K562 (cell line): Measurements from ENCODE around the gene JADE3. TPM values are rescaled to one million over a fixed set of nuclear protein-coding genes. Genes with fewer than 3 reads are reported as not detected.

Experiments used
- ATAC-seq: fragments of 200-7000 bp; cut with Tn5 transposase; 3 replicates; pipeline ENCODE4 v1.9.1; 2020; ENCODE audit warnings: moderate library complexity
- BruUV-seq: library from RNA; stranded (reverse); fragments of 400-500 nt; replicated peaks from 2 replicates; lab custom pipeline; 2021; lab: Mats Ljungman, UMichigan
- CTCF ChIA-PET: fragments of 300-600 bp; formaldehyde crosslinking; extraction: SDS; loops from one replicate; lab custom pipeline; 2021; ENCODE audit warnings: low intra/inter-chr PET ratio; lab: Yijun Ruan, JAX
- POLR2A ChIA-PET: fragments of 300-600, 350-650 bp; sonication (Branson Sonifier 250); formaldehyde crosslinking; extraction: SDS; loops from one replicate; lab custom pipeline; 2021; ENCODE audit warnings: antibody characterized with exemption, inconsistent platforms; lab: Yijun Ruan, JAX
- DNase-seq, 4 experiments: peaks; one replicate each; pipeline versions ENCODE4 v3.0.0 to v3.0.0-alpha.2; 2011 to 2018; ENCODE audit warnings: low spot score in 3 of 4, mixed read lengths in 3 of 4; ENCODE audit errors: extremely low read depth in 1 of 4
- FAIRE-seq: peaks from 2 replicates; lab custom pipeline; 2011; peaks lifted over from hg19 to GRCh38; lab: Jason Lieb, UNC
- H2AFZ ChIP-seq: 2 replicates; pipeline ENCODE4 v1.6.0; 2011; ENCODE audit warnings: low read depth, low read length, control low read depth, inconsistent platforms
- H3K27ac ChIP-seq: fragments of 200-600 bp; 3 replicates; pipeline ENCODE4 v1.8.0; 2011; ENCODE audit warnings: low read depth, mild to moderate bottlenecking, control low read depth, inconsistent platforms, low read length, moderate library complexity, mixed read lengths; ENCODE audit errors: extremely low read depth
- H3K27me3 ChIP-seq, 2 experiments: fragments of 300-600 bp in 1 of 2; 2 replicates in 1 of 2; 3 replicates in 1 of 2; pipeline versions ENCODE4 v1.6.0 to v1.8.0; 2011; ENCODE audit warnings: inconsistent platforms in 2 of 2, low read length in 2 of 2, mild to moderate bottlenecking in 1 of 2, mixed read lengths in 1 of 2, moderate library complexity in 1 of 2; ENCODE audit not compliant: control insufficient read depth in 2 of 2, insufficient read depth in 2 of 2
- H3K36me3 ChIP-seq: fragments of 300-600 bp; 3 replicates; pipeline ENCODE4 v1.8.0; 2011; ENCODE audit warnings: mild to moderate bottlenecking, low read length, inconsistent platforms; ENCODE audit not compliant: control insufficient read depth, insufficient read depth
- H3K4me1 ChIP-seq, 2 experiments: fragments of 200-600 bp in 1 of 2; replicated peaks in 1 of 2; 2 replicates in 1 of 2; 3 replicates in 1 of 2; pipeline versions ENCODE4 v1.5.1 to v1.8.0; 2011; ENCODE audit warnings: inconsistent platforms in 2 of 2, low read length in 2 of 2, mild to moderate bottlenecking in 1 of 2, mixed read lengths in 1 of 2, moderate library complexity in 1 of 2; ENCODE audit not compliant: control insufficient read depth in 2 of 2, insufficient read depth in 2 of 2
- H3K4me2 ChIP-seq: 2 replicates; pipeline ENCODE4 v1.6.1; 2011; ENCODE audit warnings: low read length, control low read depth, inconsistent platforms, mixed read lengths; ENCODE audit not compliant: insufficient read depth
- H3K4me3 ChIP-seq: fragments of 200-600 bp; sonication (generic), shearing (Covaris generic); 2 replicates; pipeline ENCODE4 v1.5.1; 2016; ENCODE audit warnings: control low read depth, inconsistent platforms
- H3K79me2 ChIP-seq: fragments of 200-600 bp; 3 replicates; pipeline ENCODE4 v1.8.0; 2011; ENCODE audit warnings: low read length, inconsistent platforms; ENCODE audit not compliant: control insufficient read depth, insufficient read depth
- H3K9ac ChIP-seq, 2 experiments: 2 replicates each; pipeline versions ENCODE4 v1.6.0 to v1.6.1; 2011; ENCODE audit warnings: low read depth in 2 of 2, low read length in 2 of 2, control low read depth in 1 of 2, inconsistent platforms in 1 of 2, mild to moderate bottlenecking in 1 of 2, mixed read lengths in 1 of 2; ENCODE audit not compliant: insufficient read depth in 1 of 2
- H3K9me1 ChIP-seq: one replicate; pipeline ENCODE4 v1.6.0; 2011; ENCODE audit warnings: inconsistent platforms, mild to moderate bottlenecking, low read length, moderate library complexity; ENCODE audit not compliant: control insufficient read depth, insufficient read depth
- H3K9me3 ChIP-seq: replicated peaks from 2 replicates; pipeline ENCODE4 v1.5.1; 2011; ENCODE audit warnings: low read depth, low read length, inconsistent platforms; ENCODE audit not compliant: control insufficient read depth, insufficient read depth
- H4K20me1 ChIP-seq: replicated peaks from 2 replicates; pipeline ENCODE4 v1.6.1; 2011; ENCODE audit warnings: low read length, inconsistent platforms, mixed read lengths; ENCODE audit not compliant: control insufficient read depth, insufficient read depth
- CBX2 ChIP-seq: fragments of 200-600 bp; sonication (generic); IDR thresholded peaks from one replicate; pipeline ENCODE4 v1.6.1; 2012; ENCODE audit warnings: mild to moderate bottlenecking, low read length, inconsistent platforms; ENCODE audit not compliant: insufficient read depth, poor library complexity, severe bottlenecking
- MAFF ChIP-seq: IDR thresholded peaks from 2 replicates; pipeline ENCODE4 v1.6.1; 2012; ENCODE audit warnings: low read length, improper control_type of control experiment
- XRCC4 ChIP-seq: IDR thresholded peaks from one replicate; pipeline ENCODE4 v1.6.1; 2011; ENCODE audit not compliant: insufficient read depth, insufficient read length; ENCODE audit errors: extremely low read depth
- ZBTB17 ChIP-seq: fragments of 450-650 bp; formaldehyde crosslinking; IDR thresholded peaks from 2 replicates; pipeline ENCODE4 v1.4.0; 2020; ENCODE audit warnings: mild to moderate bottlenecking
- ZNF740 ChIP-seq, 3 experiments: fragments of 200-800 bp in 1 of 3; sonication (Bioruptor generic) in 1 of 3; sonication (generic) in 1 of 3; formaldehyde crosslinking in 1 of 3; IDR thresholded peaks; 2 replicates each; pipeline versions ENCODE4 v1.6.1 to v1.8.0; 2016 to 2022; ENCODE audit warnings: mild to moderate bottlenecking in 2 of 3, missing compliant biosample characterization in 2 of 3, missing genetic modification characterization in 2 of 3, missing genetic modification reagents in 1 of 3
- WGBS: fragments of 100-300 bp; shearing (Covaris generic); methylation state at CpG from one replicate; pipeline ENCODE4 v1.1.6; 2016; ENCODE audit warnings: low coverage, mixed read lengths; ENCODE audit not compliant: insufficient coverage; ENCODE audit errors: missing lambda C conversion rate; 5-methylcytosine and 5-hydroxymethylcytosine counted together
- in situ Hi-C: fragments of 300-500 bp; cut with MboI; formaldehyde crosslinking; loops from 4 replicates; pipeline ENCODE4 v1.15.0; 2018; ENCODE audit warnings: inconsistent platforms, mixed read lengths
- intact Hi-C: fragments of 100-400 bp; cut with micrococcal nuclease; formaldehyde crosslinking; loops from 2 replicates; pipeline ENCODE4 v1.14.2; 2022
- polyA plus RNA-seq, 8 experiments: library from polyadenylated mRNA; depleted of rRNA in 4 of 8; stranded (reverse) in 5 of 8; unstranded in 3 of 8; fragments of >200 nt; fragmentation: Nextera tagmentation in 2 of 8; fragmentation: Illumina TruSeq in 1 of 8; extraction: Ambion mirVana in 2 of 8; extraction: Trizol in 1 of 8; gene quantifications; 2 replicates each; pipeline versions ENCODE4 v1.2.1 to v1.2.3, GENCODE V29; 2011 to 2014; ENCODE audit warnings: inconsistent platforms in 1 of 8, missing spikeins in 1 of 8
- total RNA-seq, 7 experiments: library from RNA; depleted of rRNA in 6 of 7; stranded (reverse); fragments of >200 nt in 6 of 7; fragmentation: Illumina TruSeq in 2 of 7; extraction: Trizol in 2 of 7; gene quantifications; 2 replicates each; pipeline versions ENCODE4 v1.2.1 to v1.2.3, GENCODE V29; 2011 to 2021; ENCODE audit warnings: low replicate concordance in 1 of 7

JADE3 gene
- total and polyA plus RNA-seq, 9 of the 15 experiments (the other 6 are each of a cell fraction or from before 2014, with no cell fraction given) = 2.6 to 10.0 (median 7.0) TPM

DNA sequence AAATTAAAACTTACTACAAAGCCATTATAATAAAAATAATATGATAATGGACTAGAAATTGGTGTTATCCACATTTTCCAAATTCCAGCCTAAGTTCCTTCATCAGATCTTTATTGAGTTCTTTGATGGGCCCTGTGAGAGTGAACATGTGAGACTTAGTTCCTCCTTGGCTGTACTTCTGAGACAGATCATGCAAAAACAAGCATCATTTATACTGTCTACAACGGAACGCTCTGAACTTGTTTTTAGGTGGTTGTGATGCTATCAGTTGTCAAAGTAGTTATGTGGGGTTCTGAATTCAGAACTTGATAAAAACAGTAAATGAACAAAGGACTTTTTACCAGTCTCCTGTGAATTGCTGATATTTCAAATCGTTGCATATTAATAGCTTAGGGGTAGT, 48.9 kb downstream of the JADE3 start:
- Histone ChIP-seq H2AFZ (no peak overlapping the region), H3K79me2 (no peaks in the 10 kb centered on the region), H3K4me1 (no peaks in the 10 kb centered on the region), H4K20me1 (peaks cover 2% of the 10 kb centered on the region; the same call in 1 of the 2 replicates), H3K9me3 (no peaks in the 10 kb centered on the region), H3K27ac (no peak overlapping the region), H3K9ac (no peak overlapping the region), H3K36me3 (no peaks in the 10 kb centered on the region), H3K27me3 (no peaks in the 10 kb centered on the region), H3K9me1 (no peaks in the 10 kb centered on the region)
- ATAC-seq (no peak), DNase-seq (no peak)
- WGBS = 6% methylated on average over 3 of the region's 3 CpGs
- intact Hi-C loops = no loop called here
- POLR2A ChIA-PET = interaction anchor here (0.6 kb wide), 2 partner anchors 38 to 49 kb away, joined by 3 read pairs; no protein-coding TSS in a partner anchor
- no TSS peak for BruUV-seq
- in situ Hi-C loops = no loop called here
- CTCF ChIA-PET = no interaction called here
- TF ChIP-seq XRCC4 (no peak), MAFF (no peak), ZBTB17 (CRISPR knock-in tag) (no peak), CBX2 (no peak), ZNF740 (CRISPR knock-in tag; IDR thresholded peaks at IDR 0.05) (no peak), ZNF740 (tag; IDR thresholded peaks at IDR 0.05) (no peak)
- TF ChIP-seq, all 486 proteins: peak for 0
- Histone ChIP-seq H3K4me3 (no peak overlapping the region), H3K4me2 (no peak overlapping the region)
- no peak for FAIRE-seq
